ENCODE measurements around the gene PKN2.

The PKN2 gene

DNA sequence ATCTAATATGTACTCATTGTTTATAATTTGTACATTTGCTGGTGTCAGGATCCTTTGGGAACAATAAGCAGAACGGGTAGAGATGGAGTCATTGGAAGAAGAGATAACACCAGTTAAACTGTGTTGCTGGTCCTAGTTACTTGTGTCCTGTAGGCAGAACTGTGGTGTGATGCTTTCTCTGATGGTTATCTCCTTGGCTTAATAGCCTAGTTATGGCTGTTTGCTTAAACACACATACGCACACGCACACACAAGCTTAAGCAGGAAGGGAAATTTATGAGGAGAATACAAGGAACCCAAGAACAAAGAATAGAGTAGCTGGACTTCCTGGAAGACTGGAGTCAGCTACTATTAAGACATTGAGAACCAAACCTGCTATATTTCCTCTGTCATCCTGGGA lies 5.7 kb upstream of the PKN2 start:
- Histone ChIP-seq H3K27me3 (no peaks in the 10 kb centered on the region), H3K27ac (no peak overlapping the region), H3K9me3 (no peaks in the 10 kb centered on the region), H3K4me1 (ENCODE audit: control insufficient read depth in 1 of 2, insufficient read depth in 1 of 2, low read depth in 1 of 2, low read length in 1 of 2) (peaks cover 15% of the 10 kb centered on the region in 2 experiments), H3K4me3 (ENCODE audit: low read depth in 1 of 2, low read length in 1 of 2) (no peak overlapping the region), H3K36me3 (no peaks in the 10 kb centered on the region)
- TF ChIP-seq, protein P1, sequence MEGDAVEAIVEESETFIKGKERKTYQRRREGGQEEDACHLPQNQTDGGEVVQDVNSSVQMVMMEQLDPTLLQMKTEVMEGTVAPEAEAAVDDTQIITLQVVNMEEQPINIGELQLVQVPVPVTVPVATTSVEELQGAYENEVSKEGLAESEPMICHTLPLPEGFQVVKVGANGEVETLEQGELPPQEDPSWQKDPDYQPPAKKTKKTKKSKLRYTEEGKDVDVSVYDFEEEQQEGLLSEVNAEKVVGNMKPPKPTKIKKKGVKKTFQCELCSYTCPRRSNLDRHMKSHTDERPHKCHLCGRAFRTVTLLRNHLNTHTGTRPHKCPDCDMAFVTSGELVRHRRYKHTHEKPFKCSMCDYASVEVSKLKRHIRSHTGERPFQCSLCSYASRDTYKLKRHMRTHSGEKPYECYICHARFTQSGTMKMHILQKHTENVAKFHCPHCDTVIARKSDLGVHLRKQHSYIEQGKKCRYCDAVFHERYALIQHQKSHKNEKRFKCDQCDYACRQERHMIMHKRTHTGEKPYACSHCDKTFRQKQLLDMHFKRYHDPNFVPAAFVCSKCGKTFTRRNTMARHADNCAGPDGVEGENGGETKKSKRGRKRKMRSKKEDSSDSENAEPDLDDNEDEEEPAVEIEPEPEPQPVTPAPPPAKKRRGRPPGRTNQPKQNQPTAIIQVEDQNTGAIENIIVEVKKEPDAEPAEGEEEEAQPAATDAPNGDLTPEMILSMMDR (IDR thresholded peaks at IDR 0.05): no peak

DNA sequence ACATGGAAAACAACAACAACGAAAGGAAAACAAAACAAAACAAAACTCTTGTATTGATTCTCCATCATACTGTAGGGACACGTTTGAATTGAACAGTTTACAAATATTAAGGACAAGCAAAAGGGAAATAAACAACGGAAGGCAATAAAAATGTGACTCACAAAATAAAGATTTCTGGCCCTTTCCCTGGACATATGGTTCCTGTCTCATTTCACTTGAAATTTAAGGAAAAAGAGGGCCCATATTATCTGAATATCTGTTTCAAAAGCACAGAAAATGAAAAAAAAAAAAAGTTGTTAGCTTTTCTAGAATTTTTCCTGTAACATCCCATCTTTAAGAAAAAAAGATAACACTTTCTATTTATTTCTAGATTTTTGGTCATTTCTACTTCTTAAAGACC lies 3.6 kb upstream of the PKN2 start:
- Histone ChIP-seq H3K27me3 (no peaks in the 10 kb centered on the region), H3K4me1 (ENCODE audit: control insufficient read depth in 1 of 2, insufficient read depth in 1 of 2, low read depth in 1 of 2, low read length in 1 of 2) (peaks cover 18 to 23% of the 10 kb centered on the region in 2 experiments), H3K4me3 (ENCODE audit: low read depth in 1 of 2, low read length in 1 of 2) (no peak overlapping the region), H3K9me3 (no peaks in the 10 kb centered on the region), H3K36me3 (no peaks in the 10 kb centered on the region), H3K27ac (no peak overlapping the region)
- TF ChIP-seq, protein P1 (IDR thresholded peaks at IDR 0.05): no peak

GRCh38 chr1:88680911-88681622 lies 3.0 kb upstream of the PKN2 start:
- no peaks in the 10 kb centered on the region for H3K9me3 ChIP-seq

GRCh38 chr1:88684482-88685258 lies 597 bp downstream of the PKN2 start:
- H3K27ac ChIP-seq: peak overlapping the region; percentile 95
- H3K9me3 ChIP-seq: no peaks in the 10 kb centered on the region

More at GRCh38 chr1:88680911-88681622, 3.0 kb upstream of the PKN2 start:
- H3K4me3 ChIP-seq (ENCODE audit: low read depth in 1 of 2, low read length in 1 of 2): no peak overlapping the region
- TF ChIP-seq, protein P1 (IDR thresholded peaks at IDR 0.05): no peak
- no peaks in the 10 kb centered on the region for H3K27me3 ChIP-seq
- no peaks in the 10 kb centered on the region for H3K36me3 ChIP-seq
- H3K27ac ChIP-seq: no peak overlapping the region
- peaks cover 24 to 29% of the 10 kb centered on the region in 2 experiments for H3K4me1 ChIP-seq (ENCODE audit: control insufficient read depth in 1 of 2, insufficient read depth in 1 of 2, low read depth in 1 of 2, low read length in 1 of 2)

GRCh38 chr1:88685259-88685620 lies 1.2 kb downstream of the PKN2 start:
- peaks cover 13% of the 10 kb centered on the region for H3K36me3 ChIP-seq
- no peaks in the 10 kb centered on the region for H3K9me3 ChIP-seq
- H3K4me3 ChIP-seq (ENCODE audit: low read depth in 1 of 2, low read length in 1 of 2): peak overlapping the region; percentile 96 to 97

More at GRCh38 chr1:88684482-88685258, 597 bp downstream of the PKN2 start:
- H3K4me1 ChIP-seq (ENCODE audit: control insufficient read depth in 1 of 2, insufficient read depth in 1 of 2, low read depth in 1 of 2, low read length in 1 of 2): peaks cover 39 to 40% of the 10 kb centered on the region in 2 experiments
- TF ChIP-seq, protein P1 (IDR thresholded peaks at IDR 0.05): no peak
- H3K4me3 ChIP-seq (ENCODE audit: low read depth in 1 of 2, low read length in 1 of 2): peak overlapping the region; percentile 96 to 97
- no peaks in the 10 kb centered on the region for H3K27me3 ChIP-seq
- peaks cover 13% of the 10 kb centered on the region for H3K36me3 ChIP-seq

More at GRCh38 chr1:88685259-88685620, 1.2 kb downstream of the PKN2 start:
- TF ChIP-seq, protein P1 (IDR thresholded peaks at IDR 0.05): no peak
- Histone ChIP-seq H3K27ac (peak overlapping the region; percentile 95), H3K4me1 (ENCODE audit: control insufficient read depth in 1 of 2, insufficient read depth in 1 of 2, low read depth in 1 of 2, low read length in 1 of 2) (peaks cover 39 to 40% of the 10 kb centered on the region in 2 experiments), H3K27me3 (no peaks in the 10 kb centered on the region)

All from neutrophil (primary cell).